Motor neuron (in vitro differentiated cells): ENCODE data around the gene SPEF1. TPM values are rescaled to one million over a fixed set of nuclear protein-coding genes. Genes with fewer than 3 reads are reported as not detected.
A peak's percentile ranks its signal among the peaks of the same experiment; 100 is the strongest.

Experiments
- ATAC-seq, 8 experiments: fragments of 200-7000 bp; cut with Tn5 transposase; replicated peaks in 6 of 8; 2 replicates each; pipeline ENCODE4 v1.8.0; 2021; ENCODE audit warnings: mild to moderate bottlenecking in 8 of 8, moderate library complexity in 8 of 8
- H3K27ac ChIP-seq, 2 donors: fragments of 250-450 bp; sonication (Bioruptor Pico); 2 replicates each; pipeline ENCODE4 v1.9.0; 2021; ENCODE audit warnings: antibody characterized with exemption in 2 of 2, mild to moderate bottlenecking in 2 of 2, moderate library complexity in 1 of 2
- H3K4me1 ChIP-seq, 2 donors: fragments of 250-450 bp; sonication (Bioruptor Pico); replicated peaks in 1 of 2; 2 replicates each; pipeline ENCODE4 v1.6.1; 2021; ENCODE audit warnings: antibody characterized with exemption in 2 of 2, mild to moderate bottlenecking in 2 of 2, moderate library complexity in 1 of 2
- H3K4me3 ChIP-seq, 5 donors: fragments of 250-450 bp; sonication (Bioruptor Pico); 2 replicates each; pipeline ENCODE4 v1.9.0; 2021; ENCODE audit warnings: antibody characterized with exemption in 5 of 5, mild to moderate bottlenecking in 5 of 5, moderate library complexity in 4 of 5
- WGBS, 10 experiments: fragments of 450-650 bp; shearing (Covaris generic); methylation state at CpG; one replicate each; pipeline ENCODE4 v1.0.0; 2022; 5-methylcytosine and 5-hydroxymethylcytosine counted together
- in situ Hi-C, 9 experiments: fragments of 400-800 bp; cut with MboI; loops; one replicate each; pipeline ENCODE4 v1.15.0; 2021; ENCODE audit warnings: low sequenced_read_pairs in 9 of 9, low pct_unique_long_range_greater_than_20kb in 2 of 9; ENCODE audit not compliant: unreplicated experiment in 9 of 9
- total RNA-seq, 8 experiments: library from RNA; unstranded; fragments of 300-600 nt; gene quantifications; 2 replicates each; pipeline versions ENCODE4 v1.2.3 to v1.2.4, GENCODE V29; 2022

The SPEF1 gene
- total RNA-seq, 8 experiments from 2014 or later, result 0.15 to 25.5 (median 0.71) TPM; not detected in 1

- Histone ChIP-seq H3K4me3 (no peak overlapping the region), H3K27ac (no peak overlapping the region), H3K4me1 (peaks cover 10 to 20% of the 10 kb centered on the region in 2 donors)
- in situ Hi-C loops, result no loop called here
- no peak for ATAC-seq
- WGBS, 10 experiments, result 67 to 100% (median 86%) methylated on average over 1 to 3 of the region's 5 CpGs; no CpG with 5 or more reads in 4 of the 10 experiments
These were observed 25.3 kb downstream of the SPEF1 start for GRCh38 chr20:3755814-3756480.

- Histone ChIP-seq H3K27ac (no peak overlapping the region), H3K4me3 (no peak overlapping the region), H3K4me1 (peaks cover 6 to 14% of the 10 kb centered on the region in 2 donors)
- 0 to 85% methylated on average over 1 to 4 of the region's 7 CpGs; no CpG with 5 or more reads in 8 of the 10 experiments for WGBS, 10 experiments
- no peak for ATAC-seq
- in situ Hi-C loops, result no loop called here
These were observed 26.0 kb downstream of the SPEF1 start for GRCh38 chr20:3755269-3755668.

- Histone ChIP-seq H3K4me3 (no peak overlapping the region), H3K4me1 (peaks cover 0 to 8% of the 10 kb centered on the region in 2 donors), H3K27ac (no peak overlapping the region)
- 0 to 100% (median 90%) methylated on average over 1 to 2 of the region's 16 CpGs; no CpG with 5 or more reads in 7 of the 10 experiments for WGBS, 10 experiments
- peak in 1 of 8 experiments; percentile 1 for ATAC-seq
- in situ Hi-C loops, result no loop called here
These were observed 27.0 kb downstream of the SPEF1 start for GRCh38 chr20:3754276-3754630.

- in situ Hi-C loops, result no loop called here
- 100% methylated on average over 1 of the region's 26 CpGs; no CpG with 5 or more reads in 8 of the 10 experiments for WGBS, 10 experiments
- H3K4me3 ChIP-seq, result no peak overlapping the region
- ATAC-seq, result peak in 2 of 8 experiments; percentile 15 to 23
- no peak overlapping the region for H3K27ac ChIP-seq
- H3K4me1 ChIP-seq, result peaks cover 0 to 4% of the 10 kb centered on the region in 2 donors
These were observed 27.6 kb downstream of the SPEF1 start for GRCh38 chr20:3753501-3754275.

- H3K4me3 ChIP-seq, result no peak overlapping the region
- H3K27ac ChIP-seq, result no peak overlapping the region
- peak; percentile 39 to 92 (median 60) for ATAC-seq
- in situ Hi-C loops, result no loop called here
- peaks cover 0 to 4% of the 10 kb centered on the region in 2 donors for H3K4me1 ChIP-seq
- whole genome bisulfite sequencing, 10 experiments, result 20 to 83% (median 28%) methylated on average over 1 to 2 of the region's 4 CpGs; no CpG with 5 or more reads in 3 of the 10 experiments
These were observed 28.1 kb downstream of the SPEF1 start for GRCh38 chr20:3753098-3753497.

- H3K4me1 ChIP-seq, result peaks cover 0 to 4% of the 10 kb centered on the region in 2 donors
- in situ Hi-C loops, result no loop called here
- H3K4me3 ChIP-seq, result no peak overlapping the region
- WGBS, 10 experiments, result 60 to 100% methylated on average over 1 of the region's 13 CpGs; no CpG with 5 or more reads in 8 of the 10 experiments
- H3K27ac ChIP-seq, result no peak overlapping the region
- ATAC-seq, result no peak
These were observed 28.9 kb downstream of the SPEF1 start for GRCh38 chr20:3752386-3752759.

GRCh38 chr20:3751675-3752385 is 29.4 kb downstream of the SPEF1 start:
- 16 to 98% (median 91%) methylated on average over 4 to 58 of the region's 95 CpGs; no CpG with 5 or more reads in 5 of the 10 experiments for WGBS, 10 experiments
- in situ Hi-C loops, result no loop called here
- Histone ChIP-seq H3K4me3 (peak overlapping the region in 1 of 5 donors; percentile 13), H3K27ac (no peak overlapping the region), H3K4me1 (peaks cover 0 to 4% of the 10 kb centered on the region in 2 donors)
- ATAC-seq, result peak in 2 of 8 experiments; percentile 17 to 60

GRCh38 chr20:3751305-3751674 is 30.0 kb downstream of the SPEF1 start:
- Histone ChIP-seq H3K27ac (no peak overlapping the region), H3K4me1 (peaks cover 0 to 4% of the 10 kb centered on the region in 2 donors), H3K4me3 (no peak overlapping the region)
- WGBS, 10 experiments, result 93 to 100% methylated on average over 1 to 3 of the region's 31 CpGs; no CpG with 5 or more reads in 8 of the 10 experiments
- in situ Hi-C loops, result no loop called here
- ATAC-seq, result no peak

GRCh38 chr20:3749689-3750531 is 31.3 kb downstream of the SPEF1 start:
- peaks cover 0 to 7% of the 10 kb centered on the region in 2 donors for H3K4me1 ChIP-seq
- ATAC-seq, result peak in 5 of 8 experiments; percentile 12 to 75 (median 38)
- H3K27ac ChIP-seq, result no peak overlapping the region
- H3K4me3 ChIP-seq, result peak overlapping the region in 1 of 5 donors; percentile 10
- in situ Hi-C loops, result no loop called here
- WGBS, 10 experiments, result 60 to 80% methylated on average over 4 to 14 of the region's 72 CpGs; no CpG with 5 or more reads in 8 of the 10 experiments

- WGBS, 10 experiments, result 81% methylated on average over 5 of the region's 24 CpGs; no CpG with 5 or more reads in 9 of the 10 experiments
- Histone ChIP-seq H3K4me1 (peaks cover 0 to 7% of the 10 kb centered on the region in 2 donors), H3K27ac (no peak overlapping the region), H3K4me3 (no peak overlapping the region)
- in situ Hi-C loops, result no loop called here
- ATAC-seq, result no peak
These were observed 32.1 kb downstream of the SPEF1 start for GRCh38 chr20:3749087-3749688.

GRCh38 chr20:3748073-3748472 is 33.2 kb downstream of the SPEF1 start:
- H3K4me3 ChIP-seq, result no peak overlapping the region
- no peak for ATAC-seq
- in situ Hi-C loops, result no loop called here
- 80 to 100% methylated on average over 3 to 6 of the region's 16 CpGs; no CpG with 5 or more reads in 8 of the 10 experiments for WGBS, 10 experiments
- peaks cover 0 to 7% of the 10 kb centered on the region in 2 donors for H3K4me1 ChIP-seq
- no peak overlapping the region for H3K27ac ChIP-seq

- no peak overlapping the region for H3K27ac ChIP-seq
- peaks cover 0 to 7% of the 10 kb centered on the region in 2 donors for H3K4me1 ChIP-seq
- WGBS, 10 experiments, result 60 to 100% (median 100%) methylated on average over 1 of the region's 2 CpGs; no CpG with 5 or more reads in 7 of the 10 experiments
- no peak for ATAC-seq
- no peak overlapping the region for H3K4me3 ChIP-seq
- in situ Hi-C loops, result no loop called here
These were observed 33.8 kb downstream of the SPEF1 start for GRCh38 chr20:3747471-3747870.
